ENCODE data around the gene ENKD1. TPM values are rescaled to one million over a fixed set of nuclear protein-coding genes. Genes with fewer than 3 reads are reported as not detected.

The ENKD1 gene
- total RNA-seq, 1 experiment from 2014 or later, result 8.9 TPM

GRCh38 chr16:67665598-67665997, 952 bp downstream of the ENKD1 start:
- Mint-ChIP-seq H3K4me1 (ENCODE audit: low read depth, unreplicated experiment) (no peaks in the 10 kb centered on the region), H3K4me3 (ENCODE audit: unreplicated experiment) (peak overlapping the region; percentile 80), H3K27me3 (ENCODE audit: insufficient read depth, unreplicated experiment) (no peaks in the 10 kb centered on the region), H3K27ac (ENCODE audit: unreplicated experiment) (no peak overlapping the region), H3K36me3 (ENCODE audit: insufficient read depth, unreplicated experiment) (peaks cover 20% of the 10 kb centered on the region), H3K9me3 (ENCODE audit: unreplicated experiment) (no peaks in the 10 kb centered on the region)
- no peak for TF ChIP-seq CTCF (IDR thresholded peaks at IDR 0.05; ENCODE audit: insufficient read depth in 1 of 2, low read depth in 1 of 2, low read length in 1 of 2, severe bottlenecking in 1 of 2, unreplicated experiment in 1 of 2)
- H3K9me3 ChIP-seq, result no peaks in the 10 kb centered on the region
- intact Hi-C loops (cut with micrococcal nuclease; ENCODE audit: unreplicated experiment), result no loop called here
- ChIA-PET CTCF (interaction anchor here (0.6 to 6.3 kb wide), 5 partner anchors 54 to 158 kb away, joined by 4 to 60 read pairs (median 4); no protein-coding TSS in a partner anchor), POLR2A (no interaction called here)
- no TSS peak for BruUV-seq (replicated peaks)
- H3K4me3 ChIP-seq (ENCODE audit: low read depth, low read length), result peak overlapping the region; percentile 73
- H3K4me1 ChIP-seq, result peaks cover 10% of the 10 kb centered on the region
- DNase-seq, result no peak
- H3K27me3 ChIP-seq (replicated peaks; ENCODE audit: control insufficient read depth, insufficient read depth, low read length), result no peaks in the 10 kb centered on the region
- no peaks in the 10 kb centered on the region for H3K36me3 ChIP-seq (ENCODE audit: control insufficient read depth, insufficient read depth, low read length)

- no peak for DNase-seq
- POLR2A ChIA-PET, result no interaction called here
- Mint-ChIP-seq H3K9me3 (ENCODE audit: unreplicated experiment) (no peaks in the 10 kb centered on the region), H3K27ac (ENCODE audit: unreplicated experiment) (no peak overlapping the region), H3K4me1 (ENCODE audit: low read depth, unreplicated experiment) (no peaks in the 10 kb centered on the region), H3K27me3 (ENCODE audit: insufficient read depth, unreplicated experiment) (no peaks in the 10 kb centered on the region), H3K4me3 (ENCODE audit: unreplicated experiment) (no peak overlapping the region), H3K36me3 (ENCODE audit: insufficient read depth, unreplicated experiment) (peaks cover 27% of the 10 kb centered on the region)
- CTCF ChIA-PET, result interaction anchor here (0.6 to 6.3 kb wide), 3 partner anchors 55 to 144 kb away, joined by 3 to 60 read pairs (median 4); partner anchors contain the start of gene RANBP10
- Histone ChIP-seq H3K4me3 (ENCODE audit: low read depth, low read length) (no peak overlapping the region), H3K27me3 (replicated peaks; ENCODE audit: control insufficient read depth, insufficient read depth, low read length) (no peaks in the 10 kb centered on the region), H3K9me3 (no peaks in the 10 kb centered on the region), H3K4me1 (peaks cover 10% of the 10 kb centered on the region), H3K36me3 (ENCODE audit: control insufficient read depth, insufficient read depth, low read length) (no peaks in the 10 kb centered on the region)
- no peak for TF ChIP-seq CTCF (IDR thresholded peaks at IDR 0.05; ENCODE audit: insufficient read depth in 1 of 2, low read depth in 1 of 2, low read length in 1 of 2, severe bottlenecking in 1 of 2, unreplicated experiment in 1 of 2)
- intact Hi-C loops (cut with micrococcal nuclease; ENCODE audit: unreplicated experiment), result no loop called here
- BruUV-seq (replicated peaks), result no TSS peak
Observed at GRCh38 chr16:67664871-67665270, 1.7 kb downstream of the ENKD1 start.

- Histone ChIP-seq H3K27me3 (replicated peaks; ENCODE audit: control insufficient read depth, insufficient read depth, low read length) (no peaks in the 10 kb centered on the region), H3K36me3 (ENCODE audit: control insufficient read depth, insufficient read depth, low read length) (no peaks in the 10 kb centered on the region), H3K4me1 (peaks cover 11% of the 10 kb centered on the region), H3K4me3 (ENCODE audit: low read depth, low read length) (no peak overlapping the region), H3K9me3 (no peaks in the 10 kb centered on the region)
- intact Hi-C loops (cut with micrococcal nuclease; ENCODE audit: unreplicated experiment), result no loop called here
- Mint-ChIP-seq H3K36me3 (ENCODE audit: insufficient read depth, unreplicated experiment) (peaks cover 33% of the 10 kb centered on the region), H3K9me3 (ENCODE audit: unreplicated experiment) (no peaks in the 10 kb centered on the region), H3K4me1 (ENCODE audit: low read depth, unreplicated experiment) (no peaks in the 10 kb centered on the region), H3K4me3 (ENCODE audit: unreplicated experiment) (no peak overlapping the region), H3K27me3 (ENCODE audit: insufficient read depth, unreplicated experiment) (no peaks in the 10 kb centered on the region), H3K27ac (ENCODE audit: unreplicated experiment) (no peak overlapping the region)
- TF ChIP-seq CTCF (IDR thresholded peaks at IDR 0.05; ENCODE audit: insufficient read depth in 1 of 2, low read depth in 1 of 2, low read length in 1 of 2, severe bottlenecking in 1 of 2, unreplicated experiment in 1 of 2), result no peak
- ChIA-PET CTCF (interaction anchor here (0.9 to 6.3 kb wide), 3 partner anchors 143 to 201 kb away, joined by 3 to 60 read pairs (median 8); no protein-coding TSS in a partner anchor), POLR2A (no interaction called here)
- peak in 1 of 2 experiments; percentile 19 for DNase-seq
- no TSS peak for BruUV-seq (replicated peaks)
Observed at GRCh38 chr16:67664258-67664657, 2.3 kb downstream of the ENKD1 start.
